WTC11 (cell line): ENCODE data around the gene INTS11. TPM values are rescaled to one million over a fixed set of nuclear protein-coding genes. Genes with fewer than 3 reads are reported as not detected.
"Not testable (repeated sequence)": the region's sequence is repeated elsewhere in the genome, so short reads cannot be mapped to it uniquely, and the experiment has no call there.

Experiments used
- ATAC-seq: fragments of 200-7000 bp; cut with Tn5 transposase; 2 replicates; pipeline ENCODE4 v1.10.0; 2021; ENCODE audit warnings: mild to moderate bottlenecking, moderate library complexity
- CTCF ChIA-PET: fragments of 300-600 bp; sonication (Branson Sonifier 250); formaldehyde crosslinking; loops from one replicate; lab custom pipeline; 2021; ENCODE audit warnings: antibody characterized with exemption; lab: Charles Lee
- POLR2A ChIA-PET: fragments of 350-600 bp; sonication (Branson Sonifier 250); formaldehyde crosslinking; loops from one replicate; lab custom pipeline; 2021; ENCODE audit warnings: antibody characterized with exemption; lab: Charles Lee
- DNase-seq: peaks from one replicate; pipeline ENCODE4 v3.0.0; 2021; ENCODE audit warnings: low spot score
- H3K27ac Mint-ChIP-seq: 2 replicates; pipeline ENCODE4 v1.8.0; 2021; ENCODE audit warnings: mixed read lengths
- H3K27me3 Mint-ChIP-seq: 2 replicates; pipeline ENCODE4 v1.8.0; 2021; ENCODE audit warnings: low read depth, mild to moderate bottlenecking, moderate library complexity, mixed read lengths
- H3K36me3 Mint-ChIP-seq: 2 replicates; pipeline ENCODE4 v1.8.0; 2021; ENCODE audit warnings: mixed read lengths
- H3K4me1 Mint-ChIP-seq: 2 replicates; pipeline ENCODE4 v1.8.0; 2022; ENCODE audit warnings: mixed read lengths
- H3K4me3 Mint-ChIP-seq: 2 replicates; pipeline ENCODE4 v1.8.0; 2021; ENCODE audit warnings: mild to moderate bottlenecking, moderate library complexity, mixed read lengths
- H3K9me3 Mint-ChIP-seq: 2 replicates; pipeline ENCODE4 v1.8.0; 2021; ENCODE audit warnings: mixed read lengths
- CREB1 ChIP-seq: sonication (generic); formaldehyde crosslinking; IDR thresholded peaks from 2 replicates; pipeline ENCODE4 v1.8.0; 2023; ENCODE audit warnings: mild to moderate bottlenecking, missing genetic modification reagents
- CREM ChIP-seq: sonication (generic); formaldehyde crosslinking; IDR thresholded peaks from 2 replicates; pipeline ENCODE4 v1.8.1; 2022; ENCODE audit warnings: mild to moderate bottlenecking, missing genetic modification reagents, moderate library complexity
- E2F4 ChIP-seq: sonication (generic); formaldehyde crosslinking; IDR thresholded peaks from 2 replicates; pipeline ENCODE4 v1.8.1; 2022; ENCODE audit warnings: low read depth, mild to moderate bottlenecking, moderate library complexity, missing genetic modification reagents, borderline replicate concordance
- ELF4 ChIP-seq: sonication (generic); formaldehyde crosslinking; IDR thresholded peaks from 2 replicates; pipeline ENCODE4 v1.8.1; 2022; ENCODE audit warnings: low read depth, mild to moderate bottlenecking, moderate library complexity, missing genetic modification reagents
- EMX1 ChIP-seq: fragments of 250-450 bp; sonication (Bioruptor Pico); IDR thresholded peaks from 2 replicates; pipeline ENCODE4 v1.8.0; 2021; ENCODE audit warnings: mild to moderate bottlenecking
- ETV6 ChIP-seq: sonication (generic); formaldehyde crosslinking; IDR thresholded peaks from 2 replicates; pipeline ENCODE4 v1.8.1; 2022; ENCODE audit warnings: mild to moderate bottlenecking, missing genetic modification reagents
- FOXJ3 ChIP-seq: sonication (generic); formaldehyde crosslinking; IDR thresholded peaks from 2 replicates; pipeline ENCODE4 v1.9.0; 2021; ENCODE audit warnings: missing genetic modification reagents, mild to moderate bottlenecking, borderline replicate concordance
- HMGA2 ChIP-seq: fragments of 250-450 bp; sonication (Bioruptor Pico); IDR thresholded peaks from 2 replicates; pipeline ENCODE4 v1.4.0; 2021; ENCODE audit warnings: mild to moderate bottlenecking, moderate library complexity
- RELA ChIP-seq: sonication (generic); formaldehyde crosslinking; IDR thresholded peaks from 2 replicates; pipeline ENCODE4 v1.8.1; 2022; ENCODE audit warnings: missing genetic modification reagents, mild to moderate bottlenecking, borderline replicate concordance
- RORB ChIP-seq: fragments of 250-450 bp; sonication (Bioruptor Pico); IDR thresholded peaks from 2 replicates; pipeline ENCODE4 v1.9.0; 2021; ENCODE audit warnings: mild to moderate bottlenecking
- SOX15 ChIP-seq: fragments of 250-450 bp; sonication (Bioruptor Pico); IDR thresholded peaks from 2 replicates; pipeline ENCODE4 v1.9.0; 2021; ENCODE audit warnings: mild to moderate bottlenecking
- SP1 ChIP-seq: sonication (generic); formaldehyde crosslinking; conservative IDR thresholded peaks from 2 replicates; pipeline ENCODE4 v1.8.1; 2022; ENCODE audit warnings: missing genetic modification reagents
- USF1 ChIP-seq: sonication (generic); formaldehyde crosslinking; IDR thresholded peaks from 2 replicates; pipeline ENCODE4 v1.8.0; 2022; ENCODE audit warnings: mild to moderate bottlenecking, missing genetic modification reagents
- ZBTB21 ChIP-seq: sonication (generic); formaldehyde crosslinking; IDR thresholded peaks from 2 replicates; pipeline ENCODE4 v1.8.1; 2023; ENCODE audit warnings: mild to moderate bottlenecking, missing genetic modification reagents, borderline replicate concordance
- ZNF416 ChIP-seq: fragments of 250-450 bp; sonication (Bioruptor Pico); IDR thresholded peaks from 2 replicates; pipeline ENCODE4 v1.9.0; 2021; ENCODE audit warnings: mild to moderate bottlenecking, inconsistent platforms
- ZNF532 ChIP-seq: fragments of 250-450 bp; sonication (Bioruptor Pico); IDR thresholded peaks from 2 replicates; pipeline ENCODE4 v1.9.0; 2021; ENCODE audit warnings: mild to moderate bottlenecking, borderline replicate concordance
- total RNA-seq: library from RNA; stranded (reverse); gene quantifications from 3 replicates; pipeline ENCODE4 v1.2.3, GENCODE V29; 2021

The INTS11 gene
- total RNA-seq, 1 experiment from 2014 or later: 170 TPM

GRCh38 chr1:1370771-1371300 lies 46.4 kb upstream of the INTS11 start:
- CTCF ChIA-PET: interaction anchor here (1.1 to 2.2 kb wide), 7 partner anchors 12 to 79 kb away, joined by 3 to 8 read pairs (median 4); partner anchors contain the start of gene MXRA8
- Mint-ChIP-seq H3K4me1 (peaks cover 3% of the 10 kb centered on the region; the same call in 1 of the 2 replicates), H3K4me3 (no peak overlapping the region), H3K27ac (no peak overlapping the region), H3K9me3 (no peaks in the 10 kb centered on the region), H3K36me3 (peaks cover 8% of the 10 kb centered on the region; the same call in 1 of the 2 replicates)
- POLR2A ChIA-PET: interaction anchor here (1.4 kb wide), 1 partner anchor 13 kb away, joined by 4 read pairs; no protein-coding TSS in a partner anchor
- no peak for ATAC-seq
- no peak for TF ChIP-seq CREB1 (CRISPR knock-in tag)
- no peak for TF ChIP-seq E2F4 (CRISPR knock-in tag)
- TF ChIP-seq HMGA2 (CRISPR knock-in tag): no peak
- TF ChIP-seq ETV6 (CRISPR knock-in tag): no peak
- TF ChIP-seq, all 79 proteins: peak for 0
- H3K27me3 Mint-ChIP-seq: peaks cover 10% of the 10 kb centered on the region; the same call in 1 of the 2 replicates
- DNase-seq: no peak

- H3K4me3 Mint-ChIP-seq, H3K4me1 Mint-ChIP-seq, DNase-seq, ATAC-seq, POLR2A ChIA-PET, H3K27ac Mint-ChIP-seq, H3K9me3 Mint-ChIP-seq, H3K36me3 Mint-ChIP-seq: not testable (repeated sequence)
- CTCF ChIA-PET: interaction anchor here (0.6 to 2.2 kb wide), 5 partner anchors 11 to 55 kb away, joined by 3 to 8 read pairs (median 4); partner anchors contain the start of gene MXRA8
- peaks cover 12% of the 10 kb centered on the region for H3K27me3 Mint-ChIP-seq
Observed at GRCh38 chr1:1370094-1370493, 45.6 kb upstream of the INTS11 start.

GRCh38 chr1:1367315-1367714 lies 42.9 kb upstream of the INTS11 start:
- TF ChIP-seq CREM (CRISPR knock-in tag) (no peak), ZNF416 (no peak), ZBTB21 (no peak), SP1 (no peak), FOXJ3 (CRISPR knock-in tag) (no peak), ELF4 (no peak), ZNF532 (CRISPR knock-in tag) (no peak), SOX15 (CRISPR knock-in tag) (no peak), RORB (no peak), CREB1 (CRISPR knock-in tag) (no peak), EMX1 (CRISPR knock-in tag) (no peak), RELA (CRISPR knock-in tag) (no peak), USF1 (CRISPR knock-in tag) (no peak)
- Mint-ChIP-seq H3K27ac (no peak overlapping the region), H3K4me1 (no peaks in the 10 kb centered on the region), H3K27me3 (peaks cover 35% of the 10 kb centered on the region), H3K9me3 (no peaks in the 10 kb centered on the region), H3K36me3 (no peaks in the 10 kb centered on the region), H3K4me3 (no peak overlapping the region)
- POLR2A ChIA-PET: no interaction called here
- no peak for DNase-seq
- ATAC-seq: no peak
- CTCF ChIA-PET: no interaction called here
